Peyer's patch (tissue), 4 donors: Measurements from ENCODE around the gene HAS3.

Experiments used
- POLR2A ChIP-seq, 2 donors: fragments of 450-650 bp; IDR thresholded peaks; one replicate each; pipeline ENCODE4 v1.5.1; 2017; ENCODE audit warnings: antibody characterized with exemption in 2 of 2, mild to moderate bottlenecking in 2 of 2, moderate library complexity in 2 of 2
- TF ChIP-seq, protein P1 (sequence below), 6 experiments: fragments of 450-650 bp in 4 of 6; fragments of 200-600 bp in 2 of 6; sonication (generic) in 1 of 6; IDR thresholded peaks; one replicate each; pipeline ENCODE4 v1.5.1; 2017 to 2019; ENCODE audit warnings: antibody characterized with exemption in 6 of 6, mild to moderate bottlenecking in 3 of 6, moderate library complexity in 1 of 6

DNA sequence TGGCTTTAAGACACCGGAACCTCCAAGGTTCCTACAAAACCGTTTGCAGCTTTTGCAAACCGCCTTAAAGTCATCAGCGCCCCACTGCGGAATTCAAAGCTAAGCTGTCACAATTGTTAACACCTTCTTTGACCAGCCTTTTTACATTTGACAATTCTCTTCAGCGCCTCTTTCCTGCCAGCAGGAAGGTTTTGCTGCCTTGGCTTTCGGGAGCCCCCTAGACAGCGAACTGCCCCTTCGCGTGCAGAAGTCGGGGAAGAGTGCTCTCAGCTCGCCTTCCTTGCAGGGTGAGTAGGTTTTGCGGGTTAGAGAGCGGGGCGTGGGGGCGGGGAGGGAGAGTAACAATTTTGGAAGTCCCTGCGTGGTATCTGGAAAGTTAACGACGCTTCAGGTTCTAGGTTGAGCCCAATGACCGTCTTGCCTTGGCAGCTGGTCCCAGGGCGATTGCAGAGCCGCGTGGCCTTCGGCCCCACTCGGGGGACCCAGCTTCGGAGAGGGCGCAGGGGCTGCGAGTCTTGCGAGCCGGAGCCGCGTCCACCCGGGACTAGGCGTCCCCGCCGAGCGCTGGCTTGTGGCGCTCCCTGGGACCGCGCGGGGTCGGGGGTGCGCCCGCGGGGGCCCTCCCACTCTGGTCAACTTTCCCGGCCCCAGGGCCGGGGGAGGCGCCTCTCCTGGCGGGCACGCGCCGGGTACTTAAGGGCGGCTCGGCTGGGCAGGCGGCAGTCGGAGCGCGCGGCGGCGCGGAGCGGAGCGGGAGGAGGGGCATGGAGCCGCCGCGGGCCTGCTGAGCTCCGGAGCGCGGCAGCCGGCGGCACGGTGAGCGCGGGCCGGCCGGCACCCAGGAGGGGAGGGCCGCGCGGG is at the start of gene HAS3:
- TF ChIP-seq, protein P1, sequence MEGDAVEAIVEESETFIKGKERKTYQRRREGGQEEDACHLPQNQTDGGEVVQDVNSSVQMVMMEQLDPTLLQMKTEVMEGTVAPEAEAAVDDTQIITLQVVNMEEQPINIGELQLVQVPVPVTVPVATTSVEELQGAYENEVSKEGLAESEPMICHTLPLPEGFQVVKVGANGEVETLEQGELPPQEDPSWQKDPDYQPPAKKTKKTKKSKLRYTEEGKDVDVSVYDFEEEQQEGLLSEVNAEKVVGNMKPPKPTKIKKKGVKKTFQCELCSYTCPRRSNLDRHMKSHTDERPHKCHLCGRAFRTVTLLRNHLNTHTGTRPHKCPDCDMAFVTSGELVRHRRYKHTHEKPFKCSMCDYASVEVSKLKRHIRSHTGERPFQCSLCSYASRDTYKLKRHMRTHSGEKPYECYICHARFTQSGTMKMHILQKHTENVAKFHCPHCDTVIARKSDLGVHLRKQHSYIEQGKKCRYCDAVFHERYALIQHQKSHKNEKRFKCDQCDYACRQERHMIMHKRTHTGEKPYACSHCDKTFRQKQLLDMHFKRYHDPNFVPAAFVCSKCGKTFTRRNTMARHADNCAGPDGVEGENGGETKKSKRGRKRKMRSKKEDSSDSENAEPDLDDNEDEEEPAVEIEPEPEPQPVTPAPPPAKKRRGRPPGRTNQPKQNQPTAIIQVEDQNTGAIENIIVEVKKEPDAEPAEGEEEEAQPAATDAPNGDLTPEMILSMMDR (IDR thresholded peaks at IDR 0.05) = peak in 3 of 6 experiments; percentile 28 to 45 (median 34)
- no peak for TF ChIP-seq POLR2A (IDR thresholded peaks at IDR 0.05)
